ENCODE results near the gene POLR1B. TPM values are rescaled to one million over a fixed set of nuclear protein-coding genes. Genes with fewer than 3 reads are reported as not detected.

POLR1B gene, protein sequence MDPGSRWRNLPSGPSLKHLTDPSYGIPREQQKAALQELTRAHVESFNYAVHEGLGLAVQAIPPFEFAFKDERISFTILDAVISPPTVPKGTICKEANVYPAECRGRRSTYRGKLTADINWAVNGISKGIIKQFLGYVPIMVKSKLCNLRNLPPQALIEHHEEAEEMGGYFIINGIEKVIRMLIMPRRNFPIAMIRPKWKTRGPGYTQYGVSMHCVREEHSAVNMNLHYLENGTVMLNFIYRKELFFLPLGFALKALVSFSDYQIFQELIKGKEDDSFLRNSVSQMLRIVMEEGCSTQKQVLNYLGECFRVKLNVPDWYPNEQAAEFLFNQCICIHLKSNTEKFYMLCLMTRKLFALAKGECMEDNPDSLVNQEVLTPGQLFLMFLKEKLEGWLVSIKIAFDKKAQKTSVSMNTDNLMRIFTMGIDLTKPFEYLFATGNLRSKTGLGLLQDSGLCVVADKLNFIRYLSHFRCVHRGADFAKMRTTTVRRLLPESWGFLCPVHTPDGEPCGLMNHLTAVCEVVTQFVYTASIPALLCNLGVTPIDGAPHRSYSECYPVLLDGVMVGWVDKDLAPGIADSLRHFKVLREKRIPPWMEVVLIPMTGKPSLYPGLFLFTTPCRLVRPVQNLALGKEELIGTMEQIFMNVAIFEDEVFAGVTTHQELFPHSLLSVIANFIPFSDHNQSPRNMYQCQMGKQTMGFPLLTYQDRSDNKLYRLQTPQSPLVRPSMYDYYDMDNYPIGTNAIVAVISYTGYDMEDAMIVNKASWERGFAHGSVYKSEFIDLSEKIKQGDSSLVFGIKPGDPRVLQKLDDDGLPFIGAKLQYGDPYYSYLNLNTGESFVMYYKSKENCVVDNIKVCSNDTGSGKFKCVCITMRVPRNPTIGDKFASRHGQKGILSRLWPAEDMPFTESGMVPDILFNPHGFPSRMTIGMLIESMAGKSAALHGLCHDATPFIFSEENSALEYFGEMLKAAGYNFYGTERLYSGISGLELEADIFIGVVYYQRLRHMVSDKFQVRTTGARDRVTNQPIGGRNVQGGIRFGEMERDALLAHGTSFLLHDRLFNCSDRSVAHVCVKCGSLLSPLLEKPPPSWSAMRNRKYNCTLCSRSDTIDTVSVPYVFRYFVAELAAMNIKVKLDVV
- 72.0 and 83.6 TPM in 2 replicates for total RNA-seq (2021)
- long read RNA-seq, full-length matches to known transcripts = 298 of 393 reads
- long read RNA-seq, partial matches to known transcripts = 36 of 393 reads
- long read RNA-seq, other reads (novel, unspliced or antisense) = 59 of 393 reads

DNA sequence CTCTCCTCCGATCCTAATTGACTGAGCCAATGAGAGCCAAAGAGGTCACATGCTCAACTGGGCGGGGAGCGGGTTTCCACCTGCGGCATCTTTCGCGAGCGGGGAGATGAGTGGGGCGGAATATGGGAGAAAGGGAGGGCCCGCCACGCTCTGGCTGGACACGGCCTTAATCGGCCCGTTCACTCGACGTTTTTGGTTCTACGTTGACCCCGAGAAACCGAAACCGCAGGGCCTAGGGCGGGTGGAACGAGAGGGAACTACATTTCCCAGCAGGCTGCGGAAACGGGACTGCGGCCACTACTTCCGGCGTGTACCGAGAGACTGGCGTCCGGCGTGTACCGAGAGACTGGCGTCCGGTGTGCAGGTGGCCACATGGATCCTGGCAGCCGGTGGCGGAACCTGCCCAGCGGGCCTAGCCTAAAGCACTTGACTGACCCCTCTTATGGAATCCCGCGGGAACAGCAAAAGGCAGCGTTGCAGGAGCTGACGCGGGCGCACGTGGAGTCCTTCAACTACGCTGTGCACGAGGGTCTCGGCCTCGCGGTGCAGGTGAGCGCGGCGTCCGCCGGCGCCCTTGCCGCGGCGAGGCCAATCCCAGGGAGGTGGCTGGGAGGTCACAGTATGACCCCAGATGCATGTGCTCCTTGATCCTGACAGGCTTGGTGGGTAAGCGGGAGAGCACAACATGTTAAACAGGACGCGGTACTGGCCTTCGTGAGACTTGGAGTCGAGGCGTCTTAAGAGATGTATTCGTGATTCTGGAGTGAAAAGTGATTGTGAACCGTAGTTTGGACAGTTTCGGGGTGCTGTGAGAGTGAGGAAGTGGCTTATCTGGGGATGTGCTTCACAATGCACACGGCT lies at the start of gene POLR1B:
Gene POLR1B (plus strand): TSS at position 343 of the 861 bp plus-strand sequence. CDS start 30 bp downstream, at position 373.
- Histone ChIP-seq H2BK15ac (ENCODE audit: low read depth, low read length) (no peak within 1 kb of the TSS), H2BK5ac (ENCODE audit: insufficient read length, low read length) (no peak within 1 kb of the TSS), H3K4me2 (ENCODE audit: insufficient read depth, insufficient read length, low read length) (peak within 1 kb of the TSS; percentile 99), H3K56ac (ENCODE audit: insufficient read length, low read depth, low read length) (no peak within 1 kb of the TSS), H2BK20ac (ENCODE audit: low read depth, low read length, poor library complexity, severe bottlenecking) (no peak within 1 kb of the TSS), H3K27ac (ENCODE audit: insufficient read length, low read depth, low read length) (peak within 1 kb of the TSS; percentile 50), H3K9me3 (ENCODE audit: control insufficient read depth, low read depth, low read length) (no peaks in the 10 kb centered on the region), H4K8ac (replicated peaks; ENCODE audit: insufficient read length, low read depth, low read length) (no peak within 1 kb of the TSS), H2AK5ac (ENCODE audit: insufficient read length, low read length) (no peak within 1 kb of the TSS), H2AFZ (ENCODE audit: low read length) (peak within 1 kb of the TSS; percentile 70), H3K23ac (ENCODE audit: insufficient read length, low read depth, low read length) (no peak within 1 kb of the TSS), H2BK12ac (ENCODE audit: insufficient read length, low read depth, low read length) (no peak within 1 kb of the TSS), H3K79me1 (ENCODE audit: insufficient read depth, low read depth, low read length, poor library complexity, severe bottlenecking) (peaks cover 2% of the 10 kb centered on the region), H3K79me2 (ENCODE audit: insufficient read depth, low read length) (peaks cover 21% of the 10 kb centered on the region), H3K4ac (ENCODE audit: low read depth, low read length) (no peak within 1 kb of the TSS), H2BK120ac (ENCODE audit: low read depth, low read length, poor library complexity, severe bottlenecking) (no peak within 1 kb of the TSS), H3K14ac (ENCODE audit: insufficient read depth, low read length) (peak within 1 kb of the TSS; percentile 93; the same call in 1 of the 2 replicates), H3K18ac (ENCODE audit: insufficient read length, low read depth, low read length) (peak within 1 kb of the TSS; percentile 91), H3K9ac (ENCODE audit: extremely low read depth, insufficient read length, low read length) (peak within 1 kb of the TSS; percentile 79), H3K23me2 (ENCODE audit: insufficient read length, low read depth, low read length, poor library complexity, severe bottlenecking) (peaks cover 8% of the 10 kb centered on the region), H3K27me3 (ENCODE audit: insufficient read depth, low read length) (no peaks in the 10 kb centered on the region), H4K20me1 (ENCODE audit: control insufficient read depth, insufficient read depth, insufficient read length) (no peaks in the 10 kb centered on the region), H3K4me1 (ENCODE audit: insufficient read depth, low read length) (no peaks in the 10 kb centered on the region), H4K5ac (ENCODE audit: insufficient read length, low read depth, low read length) (no peak within 1 kb of the TSS), H3T11ph (ENCODE audit: low read length) (no peak within 1 kb of the TSS), H4K91ac (ENCODE audit: insufficient read length, low read depth, low read length) (no peak within 1 kb of the TSS)
- Mint-ChIP-seq H3K36me3 (ENCODE audit: insufficient read depth in 1 of 3, low read depth in 3 of 3) (peaks cover 8 to 9% (median 8%) of the 10 kb centered on the region in 3 experiments; a peak in 5 of 7 replicates), H3K4me1 (peaks cover 6 to 8% of the 10 kb centered on the region in 2 experiments; a peak in 3 of 4 replicates), H3K27me3 (ENCODE audit: low read depth) (no peaks in the 10 kb centered on the region), H3K4me3 (no peak within 1 kb of the TSS), H3K27ac (peak within 1 kb of the TSS in 2 of 3 experiments; percentile 99 to 100), H3K9me3 (no peaks in the 10 kb centered on the region)
- no CpG with 5 or more reads among the region's 67 CpGs for WGBS (ENCODE audit: extremely low coverage, insufficient read length, low lambda C conversion rate)
- TF ChIP-seq, protein P1, sequence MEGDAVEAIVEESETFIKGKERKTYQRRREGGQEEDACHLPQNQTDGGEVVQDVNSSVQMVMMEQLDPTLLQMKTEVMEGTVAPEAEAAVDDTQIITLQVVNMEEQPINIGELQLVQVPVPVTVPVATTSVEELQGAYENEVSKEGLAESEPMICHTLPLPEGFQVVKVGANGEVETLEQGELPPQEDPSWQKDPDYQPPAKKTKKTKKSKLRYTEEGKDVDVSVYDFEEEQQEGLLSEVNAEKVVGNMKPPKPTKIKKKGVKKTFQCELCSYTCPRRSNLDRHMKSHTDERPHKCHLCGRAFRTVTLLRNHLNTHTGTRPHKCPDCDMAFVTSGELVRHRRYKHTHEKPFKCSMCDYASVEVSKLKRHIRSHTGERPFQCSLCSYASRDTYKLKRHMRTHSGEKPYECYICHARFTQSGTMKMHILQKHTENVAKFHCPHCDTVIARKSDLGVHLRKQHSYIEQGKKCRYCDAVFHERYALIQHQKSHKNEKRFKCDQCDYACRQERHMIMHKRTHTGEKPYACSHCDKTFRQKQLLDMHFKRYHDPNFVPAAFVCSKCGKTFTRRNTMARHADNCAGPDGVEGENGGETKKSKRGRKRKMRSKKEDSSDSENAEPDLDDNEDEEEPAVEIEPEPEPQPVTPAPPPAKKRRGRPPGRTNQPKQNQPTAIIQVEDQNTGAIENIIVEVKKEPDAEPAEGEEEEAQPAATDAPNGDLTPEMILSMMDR (conservative IDR thresholded peaks at IDR 0.05) = no peak
- DNase-seq = peak; percentile 90

Measured in H9 (cell line).